ENCODE results near the gene GMCL1. TPM values are rescaled to one million over a fixed set of nuclear protein-coding genes. Genes with fewer than 3 reads are reported as not detected.
A peak's percentile ranks its signal among the peaks of the same experiment; 100 is the strongest.
"Not testable (repeated sequence)": the region's sequence is repeated elsewhere in the genome, so short reads cannot be mapped to it uniquely, and the experiment has no call there.

Gene GMCL1
- total RNA-seq, 1 experiment from 2014 or later, result 26.1 TPM

GRCh38 chr2:69848186-69848790 lies 18.8 kb downstream of the GMCL1 start:
- Histone ChIP-seq H3K36me3 (peaks cover 48% of the 10 kb centered on the region), H3K4me3 (no peak overlapping the region), H3K4me1 (no peaks in the 10 kb centered on the region), H3K9me3 (replicated peaks) (no peaks in the 10 kb centered on the region), H3K27ac (no peak overlapping the region), H3K27me3 (no peaks in the 10 kb centered on the region)
- no peak for DNase-seq

GRCh38 chr2:69858261-69858660 lies 28.8 kb downstream of the GMCL1 start:
- H3K36me3 ChIP-seq, result peaks cover 24% of the 10 kb centered on the region
- H3K27me3 ChIP-seq, result no peaks in the 10 kb centered on the region
- DNase-seq, result no peak
- no peak overlapping the region for H3K4me3 ChIP-seq
- no peaks in the 10 kb centered on the region for H3K9me3 ChIP-seq (replicated peaks)
- H3K4me1 ChIP-seq, result no peaks in the 10 kb centered on the region
- no peak overlapping the region for H3K27ac ChIP-seq

GRCh38 chr2:69863298-69863697 lies 33.8 kb downstream of the GMCL1 start:
- H3K4me1 ChIP-seq, result no peaks in the 10 kb centered on the region
- H3K27ac ChIP-seq, result no peak overlapping the region
- DNase-seq, result no peak
- H3K36me3 ChIP-seq, result peaks cover 41% of the 10 kb centered on the region
- H3K27me3 ChIP-seq, result no peaks in the 10 kb centered on the region
- no peaks in the 10 kb centered on the region for H3K9me3 ChIP-seq (replicated peaks)
- no peak overlapping the region for H3K4me3 ChIP-seq

- DNase-seq, result no peak
- Histone ChIP-seq H3K27ac (no peak overlapping the region), H3K27me3 (no peaks in the 10 kb centered on the region), H3K4me3 (no peak overlapping the region), H3K4me1 (peaks cover 3% of the 10 kb centered on the region; the same call in 1 of the 2 replicates), H3K9me3 (replicated peaks) (no peaks in the 10 kb centered on the region), H3K36me3 (no peaks in the 10 kb centered on the region)
Observed at GRCh38 chr2:69888451-69888850, 59.0 kb downstream of the GMCL1 start.

- peaks cover 4% of the 10 kb centered on the region; the same call in 1 of the 2 replicates for H3K4me1 ChIP-seq
- H3K36me3 ChIP-seq, result no peaks in the 10 kb centered on the region
- no peak overlapping the region for H3K4me3 ChIP-seq
- no peaks in the 10 kb centered on the region for H3K9me3 ChIP-seq (replicated peaks)
- no peak overlapping the region for H3K27ac ChIP-seq
- no peaks in the 10 kb centered on the region for H3K27me3 ChIP-seq
- DNase-seq, result no peak
Observed at GRCh38 chr2:69889302-69889701, 59.8 kb downstream of the GMCL1 start.

GRCh38 chr2:69890881-69891280 lies 61.4 kb downstream of the GMCL1 start:
- Histone ChIP-seq H3K36me3 (peaks cover 4% of the 10 kb centered on the region; the same call in 1 of the 2 replicates), H3K27ac (no peak overlapping the region), H3K4me3 (no peak overlapping the region), H3K4me1 (peaks cover 7% of the 10 kb centered on the region; the same call in 1 of the 2 replicates), H3K9me3 (replicated peaks) (no peaks in the 10 kb centered on the region), H3K27me3 (no peaks in the 10 kb centered on the region)
- DNase-seq, result no peak

GRCh38 chr2:69892838-69893424 lies 63.5 kb downstream of the GMCL1 start:
- Histone ChIP-seq H3K36me3 (peaks cover 20% of the 10 kb centered on the region), H3K27ac (peak overlapping the region; percentile 70), H3K4me3 (peak overlapping the region; percentile 76)
- not testable (repeated sequence) for H3K9me3 ChIP-seq (replicated peaks); H3K27me3 ChIP-seq; H3K4me1 ChIP-seq
- DNase-seq, result peak; percentile 33 to 38

GRCh38 chr2:69893684-69894551 lies 64.5 kb downstream of the GMCL1 start, which contains the start of gene SNRNP27:
SNRNP27 (plus strand) TSS chr2:69893956; CDS start chr2:69893985, 29 bp downstream.
- Histone ChIP-seq H3K27ac (peak within 1 kb of the TSS; percentile 70), H3K36me3 (peaks cover 27% of the 10 kb centered on the region), H3K27me3 (no peaks in the 10 kb centered on the region), H3K9me3 (replicated peaks) (no peaks in the 10 kb centered on the region), H3K4me1 (peaks cover 7% of the 10 kb centered on the region; the same call in 1 of the 2 replicates), H3K4me3 (peak within 1 kb of the TSS; percentile 76)
- peak; percentile 88 to 93 for DNase-seq

GRCh38 chr2:69894737-69895136 lies 65.3 kb downstream of the GMCL1 start:
- H3K36me3 ChIP-seq, result peaks cover 34% of the 10 kb centered on the region

GRCh38 chr2:69902213-69902922 lies 72.9 kb downstream of the GMCL1 start:
- H3K27me3 ChIP-seq, result no peaks in the 10 kb centered on the region
- H3K27ac ChIP-seq, result no peak overlapping the region
- DNase-seq, result no peak
- no peaks in the 10 kb centered on the region for H3K9me3 ChIP-seq (replicated peaks)
- H3K4me3 ChIP-seq, result no peak overlapping the region
- H3K4me1 ChIP-seq, result no peaks in the 10 kb centered on the region
- peaks cover 71% of the 10 kb centered on the region for H3K36me3 ChIP-seq

More at GRCh38 chr2:69894737-69895136, 65.3 kb downstream of the GMCL1 start:
- not testable (repeated sequence) for H3K4me1 ChIP-seq; H3K9me3 ChIP-seq (replicated peaks); DNase-seq; H3K27me3 ChIP-seq; H3K27ac ChIP-seq
- peak overlapping the region; percentile 76 for H3K4me3 ChIP-seq

GRCh38 chr2:69907216-69907615 lies 77.8 kb downstream of the GMCL1 start:
- no peak for DNase-seq
- H3K36me3 ChIP-seq, result peaks cover 52% of the 10 kb centered on the region
- no peaks in the 10 kb centered on the region for H3K9me3 ChIP-seq (replicated peaks)
- H3K4me3 ChIP-seq, result no peak overlapping the region
- H3K4me1 ChIP-seq, result no peaks in the 10 kb centered on the region
- no peaks in the 10 kb centered on the region for H3K27me3 ChIP-seq
- no peak overlapping the region for H3K27ac ChIP-seq

- Histone ChIP-seq H3K4me3 (no peak overlapping the region), H3K9me3 (replicated peaks) (no peaks in the 10 kb centered on the region), H3K4me1 (0 out of 2 replicates have a peak, but pooled peaks cover 3% of the 10 kb centered on the region), H3K27ac (no peak overlapping the region), H3K36me3 (peaks cover 26% of the 10 kb centered on the region), H3K27me3 (no peaks in the 10 kb centered on the region)
- peak in 1 of 2 experiments; percentile 70 for DNase-seq
Observed at GRCh38 chr2:69911985-69912563, 82.6 kb downstream of the GMCL1 start.

GRCh38 chr2:69914164-69914949 lies 84.9 kb downstream of the GMCL1 start:
- Histone ChIP-seq H3K4me1 (0 out of 2 replicates have a peak, but pooled peaks cover 3% of the 10 kb centered on the region), H3K27me3 (no peaks in the 10 kb centered on the region)
- DNase-seq, result peak; percentile 100

More at GRCh38 chr2:69914164-69914949, 84.9 kb downstream of the GMCL1 start:
- H3K36me3 ChIP-seq, result 0 out of 2 replicates have a peak, but pooled peaks cover 10% of the 10 kb centered on the region
- peak overlapping the region; percentile 63 for H3K4me3 ChIP-seq
- H3K9me3 ChIP-seq (replicated peaks), result no peaks in the 10 kb centered on the region
- peak overlapping the region; percentile 70 for H3K27ac ChIP-seq

Data from SJCRH30 (cell line).